Loucy (cell line): Measurements from ENCODE around the gene PEDS1.

Experiments
- H2AFZ ChIP-seq: fragments of 200-600 bp; sonication (generic); 2 replicates; pipeline ENCODE4 v1.6.0; 2016; ENCODE audit warnings: antibody characterized with exemption, mild to moderate bottlenecking, low read length, moderate library complexity
- H3F3A ChIP-seq: fragments of 200-600 bp; 2 replicates; pipeline ENCODE4 v1.6.0; 2016; ENCODE audit warnings: antibody characterized with exemption, low read depth, mild to moderate bottlenecking
- H3K27me3 ChIP-seq: fragments of 200-600 bp; sonication (generic); 2 replicates; pipeline ENCODE4 v1.6.1; 2014; ENCODE audit warnings: low read length, mild to moderate bottlenecking; ENCODE audit not compliant: insufficient read depth, poor library complexity, severe bottlenecking
- H3K36me3 ChIP-seq: fragments of 200-600 bp; sonication (generic); 2 replicates; pipeline ENCODE4 v1.6.1; 2016; ENCODE audit warnings: low read length; ENCODE audit not compliant: insufficient read depth
- H3K4me1 ChIP-seq: fragments of 200-600 bp; sonication (generic); 2 replicates; pipeline ENCODE4 v1.5.1; 2014; ENCODE audit warnings: low read length, mild to moderate bottlenecking; ENCODE audit not compliant: insufficient read depth, poor library complexity, severe bottlenecking
- H3K4me2 ChIP-seq: fragments of 200-600 bp; sonication (generic); 2 replicates; pipeline ENCODE4 v1.6.0; 2014; ENCODE audit warnings: antibody characterized with exemption, low read length, low read depth, mild to moderate bottlenecking; ENCODE audit not compliant: poor library complexity, severe bottlenecking
- H3K4me3 ChIP-seq: fragments of 200-600 bp; sonication (generic); 2 replicates; pipeline ENCODE4 v1.5.1; 2014; ENCODE audit warnings: low read length, mild to moderate bottlenecking, mixed read lengths; ENCODE audit not compliant: poor library complexity, severe bottlenecking
- H3K79me2 ChIP-seq: fragments of 200-600 bp; sonication (generic); 2 replicates; pipeline ENCODE4 v1.6.1; 2014; ENCODE audit warnings: low read length; ENCODE audit not compliant: insufficient read depth
- H3K9ac ChIP-seq: fragments of 200-600 bp; sonication (generic); 2 replicates; pipeline ENCODE4 v1.6.0; 2014; ENCODE audit warnings: mild to moderate bottlenecking, low read depth, low read length, moderate library complexity; ENCODE audit not compliant: poor library complexity, severe bottlenecking
- H3K9me2 ChIP-seq: fragments of 200-600 bp; sonication (generic); replicated peaks from 2 replicates; pipeline ENCODE4 v1.6.1; 2016; ENCODE audit warnings: low read depth, low read length, mixed read lengths
- H3K9me3 ChIP-seq: fragments of 200-600 bp; sonication (generic); 2 replicates; pipeline ENCODE4 v1.6.1; 2014; ENCODE audit warnings: mild to moderate bottlenecking, antibody characterized with exemption, low read length, low read depth; ENCODE audit not compliant: insufficient read depth
- H4K20me1 ChIP-seq: fragments of 200-600 bp; sonication (generic); 2 replicates; pipeline ENCODE4 v1.6.0; 2014; ENCODE audit warnings: antibody characterized with exemption, low read length, mild to moderate bottlenecking; ENCODE audit not compliant: insufficient read depth, poor library complexity, severe bottlenecking
- EZH2phosphoT487 ChIP-seq: fragments of 200-600 bp; IDR thresholded peaks from 2 replicates; pipeline ENCODE4 v1.6.1; 2018; ENCODE audit warnings: antibody characterized with exemption, mild to moderate bottlenecking, moderate library complexity, borderline replicate concordance
- TF ChIP-seq, protein P1 (sequence below): fragments of 200-600 bp; sonication (generic); conservative IDR thresholded peaks from 2 replicates; pipeline ENCODE4 v1.5.1; 2014; ENCODE audit warnings: mild to moderate bottlenecking, antibody characterized with exemption, low read length

PEDS1 gene

DNA sequence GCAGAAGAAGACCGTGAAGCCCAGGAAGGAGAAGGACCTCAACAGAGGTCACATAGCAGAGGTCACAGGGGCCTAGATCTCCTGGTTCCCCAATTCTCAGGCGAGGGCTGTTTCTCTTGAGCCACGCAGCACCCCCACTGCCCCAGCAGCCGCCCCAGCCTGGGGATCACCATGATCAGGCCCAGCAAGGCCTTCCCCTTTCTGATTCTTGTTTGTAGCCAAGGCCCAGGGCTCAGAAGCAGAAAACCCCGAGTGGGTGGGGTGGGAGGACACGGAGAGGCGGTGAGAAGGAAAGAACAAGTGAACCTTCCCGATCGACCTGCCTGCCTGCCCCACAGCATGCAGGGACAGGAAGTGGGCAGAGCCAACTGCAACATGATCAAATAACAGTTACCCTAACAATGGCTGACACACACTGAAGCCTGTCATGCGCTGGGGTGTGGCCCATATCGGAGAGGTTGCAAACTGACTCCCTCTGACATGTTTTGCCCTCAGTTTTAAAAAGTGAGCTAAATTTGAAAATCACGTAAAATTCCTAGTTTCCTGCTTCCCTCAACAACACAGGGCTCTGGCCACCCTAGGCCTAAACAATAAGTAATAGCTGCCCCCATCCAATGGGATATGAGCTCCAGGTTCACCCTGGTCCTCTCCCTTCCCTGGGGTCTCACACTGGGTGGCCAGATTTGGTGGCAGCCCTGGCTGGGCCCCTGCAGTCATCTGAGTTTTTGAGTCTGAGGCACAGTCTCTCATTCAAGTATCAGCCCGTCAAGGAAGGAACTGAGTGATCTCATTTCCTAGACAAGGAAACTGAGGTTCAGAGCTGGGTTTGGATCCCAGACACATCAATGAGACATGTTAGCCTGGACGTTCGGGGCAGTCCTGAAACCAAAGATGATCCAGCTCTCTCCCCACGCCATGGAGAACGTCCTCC is 6.5 kb downstream of the PEDS1 start:
- Histone ChIP-seq H3K9ac (peak overlapping the region; percentile 99), H3K4me2 (peak overlapping the region; percentile 93), H3K79me2 (peaks cover 87% of the 10 kb centered on the region), H2AFZ (peak overlapping the region; percentile 10; the same call in 1 of the 2 replicates), H3K9me2 (no peaks in the 10 kb centered on the region), H3K4me1 (peaks cover 58% of the 10 kb centered on the region), H3K36me3 (peaks cover 12% of the 10 kb centered on the region; the same call in 1 of the 2 replicates), H3F3A (no peaks in the 10 kb centered on the region), H3K9me3 (no peaks in the 10 kb centered on the region), H3K27me3 (no peaks in the 10 kb centered on the region), H4K20me1 (peaks cover 18% of the 10 kb centered on the region), H3K4me3 (peak overlapping the region; percentile 88)
- no peak for TF ChIP-seq EZH2phosphoT487
- TF ChIP-seq, protein P1, sequence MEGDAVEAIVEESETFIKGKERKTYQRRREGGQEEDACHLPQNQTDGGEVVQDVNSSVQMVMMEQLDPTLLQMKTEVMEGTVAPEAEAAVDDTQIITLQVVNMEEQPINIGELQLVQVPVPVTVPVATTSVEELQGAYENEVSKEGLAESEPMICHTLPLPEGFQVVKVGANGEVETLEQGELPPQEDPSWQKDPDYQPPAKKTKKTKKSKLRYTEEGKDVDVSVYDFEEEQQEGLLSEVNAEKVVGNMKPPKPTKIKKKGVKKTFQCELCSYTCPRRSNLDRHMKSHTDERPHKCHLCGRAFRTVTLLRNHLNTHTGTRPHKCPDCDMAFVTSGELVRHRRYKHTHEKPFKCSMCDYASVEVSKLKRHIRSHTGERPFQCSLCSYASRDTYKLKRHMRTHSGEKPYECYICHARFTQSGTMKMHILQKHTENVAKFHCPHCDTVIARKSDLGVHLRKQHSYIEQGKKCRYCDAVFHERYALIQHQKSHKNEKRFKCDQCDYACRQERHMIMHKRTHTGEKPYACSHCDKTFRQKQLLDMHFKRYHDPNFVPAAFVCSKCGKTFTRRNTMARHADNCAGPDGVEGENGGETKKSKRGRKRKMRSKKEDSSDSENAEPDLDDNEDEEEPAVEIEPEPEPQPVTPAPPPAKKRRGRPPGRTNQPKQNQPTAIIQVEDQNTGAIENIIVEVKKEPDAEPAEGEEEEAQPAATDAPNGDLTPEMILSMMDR: no peak

DNA sequence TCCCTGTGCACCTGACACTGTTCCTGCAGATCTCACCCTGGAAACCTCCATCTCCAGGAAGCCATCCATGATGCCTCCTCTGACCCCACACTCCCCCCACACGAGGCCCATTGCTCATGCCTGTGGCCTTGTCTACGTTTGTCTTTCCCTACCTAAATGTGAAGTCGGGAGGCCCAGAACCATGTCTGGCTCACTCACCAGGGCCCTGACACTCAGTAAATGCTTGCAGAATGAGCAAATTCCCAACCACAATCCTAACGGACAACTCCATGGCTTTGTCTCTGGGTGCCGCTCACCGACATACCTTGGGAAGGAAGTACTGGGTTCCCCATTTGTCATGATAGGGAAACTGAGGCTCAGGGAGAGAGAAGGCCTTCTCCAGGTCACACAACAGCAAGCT is 7.3 kb downstream of the PEDS1 start:
- TF ChIP-seq, protein P1: no peak
- TF ChIP-seq EZH2phosphoT487: no peak
- Histone ChIP-seq H3K36me3 (peaks cover 20% of the 10 kb centered on the region; the same call in 1 of the 2 replicates), H3K27me3 (no peaks in the 10 kb centered on the region), H3K9me2 (no peaks in the 10 kb centered on the region), H3K4me3 (peak overlapping the region; percentile 88), H3F3A (no peaks in the 10 kb centered on the region), H3K9ac (peak overlapping the region; percentile 99), H3K79me2 (peaks cover 85% of the 10 kb centered on the region), H3K4me1 (peaks cover 52% of the 10 kb centered on the region), H4K20me1 (peaks cover 16% of the 10 kb centered on the region), H3K4me2 (peak overlapping the region; percentile 93), H3K9me3 (no peaks in the 10 kb centered on the region), H2AFZ (no peak overlapping the region)

DNA sequence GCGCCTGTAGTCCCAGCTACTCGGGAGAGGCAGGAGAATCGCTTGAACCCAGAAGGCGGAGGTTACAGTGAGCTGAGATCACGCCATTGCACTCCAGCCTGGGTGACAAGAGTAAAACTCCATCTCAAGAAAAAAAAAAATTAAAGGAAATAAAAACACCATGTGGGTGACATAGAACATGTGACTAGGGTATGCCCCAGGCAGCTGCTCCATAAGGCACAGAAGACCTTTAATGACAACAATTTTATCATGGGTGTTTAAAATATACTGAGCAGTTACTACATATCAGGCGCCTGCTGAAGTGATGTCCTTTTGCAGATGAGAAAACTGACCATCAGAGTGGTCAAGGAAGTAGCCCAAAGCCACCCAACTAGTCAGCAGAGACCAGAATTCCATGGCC is 8.0 kb downstream of the PEDS1 start:
- Histone ChIP-seq H3K36me3 (peaks cover 27% of the 10 kb centered on the region; the same call in 1 of the 2 replicates), H4K20me1 (peaks cover 13% of the 10 kb centered on the region), H3K9ac (peak overlapping the region; percentile 99), H3K4me3 (peak overlapping the region; percentile 88), H3K4me2 (peak overlapping the region; percentile 93), H3K27me3 (no peaks in the 10 kb centered on the region), H3K4me1 (peaks cover 48% of the 10 kb centered on the region), H2AFZ (no peak overlapping the region), H3K79me2 (peaks cover 85% of the 10 kb centered on the region), H3K9me3 (no peaks in the 10 kb centered on the region), H3K9me2 (no peaks in the 10 kb centered on the region), H3F3A (no peaks in the 10 kb centered on the region)
- TF ChIP-seq, protein P1: no peak
- no peak for TF ChIP-seq EZH2phosphoT487
